GM18526 (cell line): ENCODE measurements around the gene VSIG10L.

ENCODE experiments used
- POLR2A ChIP-seq: IDR thresholded peaks from 3 replicates; pipeline ENCODE4 v1.6.1; 2011; ENCODE audit not compliant: insufficient read length; ENCODE audit errors: extremely low read depth

VSIG10L gene

GRCh38 chr19:51351266-51351990 is 9.5 kb upstream of the VSIG10L start:
- no peak for TF ChIP-seq POLR2A

GRCh38 chr19:51347209-51347928 is 5.4 kb upstream of the VSIG10L start:
- TF ChIP-seq POLR2A: no peak

GRCh38 chr19:51346742-51347141 is 4.8 kb upstream of the VSIG10L start:
- no peak for TF ChIP-seq POLR2A

- no peak for TF ChIP-seq POLR2A
These were observed 3.2 kb upstream of the VSIG10L start for GRCh38 chr19:51345076-51345620.

GRCh38 chr19:51342631-51343569 is 961 bp upstream of the VSIG10L start:
- TF ChIP-seq POLR2A: no peak

- TF ChIP-seq POLR2A: no peak
These were observed 873 bp downstream of the VSIG10L start for GRCh38 chr19:51341066-51341465.

- TF ChIP-seq POLR2A: peak; percentile 54
These were observed 2.0 kb downstream of the VSIG10L start for GRCh38 chr19:51339687-51340656.

- TF ChIP-seq POLR2A: no peak
These were observed 2.6 kb downstream of the VSIG10L start for GRCh38 chr19:51339313-51339686.

GRCh38 chr19:51338563-51339312 is 3.2 kb downstream of the VSIG10L start:
- no peak for TF ChIP-seq POLR2A

- TF ChIP-seq POLR2A: no peak
These were observed 3.9 kb downstream of the VSIG10L start for GRCh38 chr19:51337861-51338562.

- no peak for TF ChIP-seq POLR2A
These were observed 4.6 kb downstream of the VSIG10L start for GRCh38 chr19:51337141-51337860.

GRCh38 chr19:51333836-51334460 is 8.0 kb downstream of the VSIG10L start:
- no peak for TF ChIP-seq POLR2A
